GM04503 (cell line): ENCODE measurements around the gene MPPED2.

Source experiments
- DNase-seq: peaks from one replicate; pipeline ENCODE4 v3.0.0-alpha.2; 2012; ENCODE audit warnings: low read depth

MPPED2 gene

GRCh38 chr11:30414244-30414643, 171.9 kb downstream of the MPPED2 start:
- DNase-seq, result no peak

GRCh38 chr11:30412509-30412908, 173.6 kb downstream of the MPPED2 start:
- DNase-seq, result no peak

- DNase-seq, result no peak
Measured at GRCh38 chr11:30411383-30411782, 174.8 kb downstream of the MPPED2 start.

GRCh38 chr11:30406978-30407762, 179.0 kb downstream of the MPPED2 start:
- DNase-seq, result no peak

- no peak for DNase-seq
Measured at GRCh38 chr11:30405385-30405784, 180.8 kb downstream of the MPPED2 start.

- no peak for DNase-seq
Measured at GRCh38 chr11:30404136-30404535, 182.0 kb downstream of the MPPED2 start.

- DNase-seq, result no peak
Measured at GRCh38 chr11:30395751-30396150, 190.4 kb downstream of the MPPED2 start.

- no peak for DNase-seq
Measured at GRCh38 chr11:30393012-30393411, 193.1 kb downstream of the MPPED2 start.

- no peak for DNase-seq
Measured at GRCh38 chr11:30392221-30392784, 193.8 kb downstream of the MPPED2 start.

GRCh38 chr11:30388957-30389356, 197.2 kb downstream of the MPPED2 start:
- no peak for DNase-seq

- DNase-seq, result no peak
Measured at GRCh38 chr11:30387891-30388861, 198.0 kb downstream of the MPPED2 start.

GRCh38 chr11:30381879-30382278, 204.3 kb downstream of the MPPED2 start:
- no peak for DNase-seq

GRCh38 chr11:30380846-30381245, 205.3 kb downstream of the MPPED2 start:
- no peak for DNase-seq

- no peak for DNase-seq
Measured at GRCh38 chr11:30377347-30377746, 208.8 kb downstream of the MPPED2 start.

- no peak for DNase-seq
Measured at GRCh38 chr11:30370164-30370563, 216.0 kb downstream of the MPPED2 start.

GRCh38 chr11:30368394-30368793, 217.8 kb downstream of the MPPED2 start:
- DNase-seq, result no peak

- DNase-seq, result no peak
Measured at GRCh38 chr11:30365793-30366517, 220.2 kb downstream of the MPPED2 start.

- no peak for DNase-seq
Measured at GRCh38 chr11:30364837-30365482, 221.2 kb downstream of the MPPED2 start.

GRCh38 chr11:30364139-30364836, 221.9 kb downstream of the MPPED2 start:
- no peak for DNase-seq

GRCh38 chr11:30360741-30361140, 225.4 kb downstream of the MPPED2 start:
- no peak for DNase-seq
